Stimulated activated naive CD4-positive, alpha-beta T cell treated with Interleukin-2 at 50 U/mL for 16 hours (primary cell): Measurements from ENCODE around the gene EXT2.

Experiments
- DNase-seq: peaks from one replicate; lab custom pipeline; 2025; lab: John Stamatoyannopoulos, UW

Gene EXT2

DNA sequence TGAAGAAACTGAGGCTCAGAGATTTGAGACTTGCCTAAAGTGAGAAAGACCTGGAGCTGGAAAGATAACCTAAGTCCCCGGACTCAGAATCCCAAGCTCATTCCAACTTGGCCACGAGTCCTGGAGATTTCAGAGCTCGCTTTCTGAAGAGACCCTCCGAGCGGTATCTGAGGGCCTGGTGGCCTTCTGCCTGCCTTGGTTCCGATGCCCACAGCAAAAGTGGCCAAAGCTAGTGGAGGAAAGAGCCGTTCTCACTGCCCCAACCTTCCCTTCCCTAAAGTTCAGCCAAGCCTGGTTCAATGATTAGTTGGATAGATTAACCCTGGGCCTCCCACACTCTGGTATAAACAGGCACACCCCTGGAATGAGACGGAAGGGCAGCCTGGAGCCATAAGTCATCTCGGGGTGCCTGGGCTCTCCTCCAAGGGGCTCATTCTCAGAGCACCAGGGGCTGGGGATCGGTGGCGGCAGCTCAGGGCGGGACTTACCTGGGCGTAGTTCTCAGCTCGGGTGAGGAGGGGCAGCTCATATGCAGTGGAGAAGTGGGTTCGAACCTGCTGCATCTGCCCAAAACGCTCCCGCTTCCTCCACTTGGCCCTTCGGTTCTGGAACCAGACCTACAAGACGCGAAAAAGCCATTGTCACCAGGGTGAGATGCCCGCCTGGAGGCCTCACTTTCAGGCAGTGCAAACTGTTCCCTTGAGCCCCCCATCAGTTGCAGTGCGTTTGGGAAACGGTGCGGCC, 171.7 kb downstream of the EXT2 start:
- no peak for DNase-seq

GRCh38 chr11:44267750-44268613, 172.5 kb downstream of the EXT2 start:
- DNase-seq, result no peak

DNA sequence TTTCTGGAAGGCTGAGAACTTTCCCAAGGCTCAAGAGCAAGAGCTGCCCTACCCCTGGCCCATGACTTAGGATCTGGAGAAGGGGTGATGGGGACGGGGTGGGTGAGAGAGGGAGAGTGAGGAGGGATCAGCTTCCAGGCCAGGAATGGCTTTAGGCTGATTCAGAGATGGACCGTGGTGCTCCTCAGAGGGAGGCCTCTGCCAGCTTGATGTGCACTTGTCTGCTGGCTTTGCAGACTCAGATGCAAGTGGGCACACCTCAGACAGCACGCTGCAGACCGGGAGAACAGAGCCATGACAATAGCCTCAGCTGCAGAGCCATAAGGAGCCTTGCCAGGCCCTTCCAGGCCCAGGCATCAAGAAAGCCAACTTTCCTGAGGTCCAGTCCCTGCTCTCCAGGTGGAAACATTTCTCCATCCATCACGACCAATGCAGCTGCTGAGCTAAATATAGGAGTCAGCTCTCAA, 173.2 kb downstream of the EXT2 start:
- no peak for DNase-seq

- no peak for DNase-seq
These were observed 174.2 kb downstream of the EXT2 start for GRCh38 chr11:44269369-44270351.

- no peak for DNase-seq
These were observed 175.2 kb downstream of the EXT2 start for GRCh38 chr11:44270403-44271273.

DNA sequence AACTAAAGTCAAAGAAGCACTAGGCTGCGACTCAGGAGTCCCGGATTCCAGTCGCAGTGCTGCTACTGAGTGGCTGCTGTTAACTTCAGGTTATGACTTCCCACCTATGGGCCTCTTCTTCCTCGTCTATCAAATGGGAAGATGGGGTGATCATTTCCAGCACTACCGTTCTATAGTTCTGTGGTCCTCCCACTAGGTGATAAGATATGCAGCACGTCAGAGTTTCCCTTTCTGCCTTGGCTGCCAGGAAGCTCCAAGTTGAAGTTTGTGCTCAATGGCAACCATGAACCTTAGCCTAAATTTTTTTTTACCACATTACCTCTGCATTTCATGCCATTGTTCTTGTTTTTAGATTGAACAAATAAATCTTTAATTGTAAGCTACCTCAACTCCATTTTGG, 175.8 kb downstream of the EXT2 start:
- DNase-seq, result no peak

DNA sequence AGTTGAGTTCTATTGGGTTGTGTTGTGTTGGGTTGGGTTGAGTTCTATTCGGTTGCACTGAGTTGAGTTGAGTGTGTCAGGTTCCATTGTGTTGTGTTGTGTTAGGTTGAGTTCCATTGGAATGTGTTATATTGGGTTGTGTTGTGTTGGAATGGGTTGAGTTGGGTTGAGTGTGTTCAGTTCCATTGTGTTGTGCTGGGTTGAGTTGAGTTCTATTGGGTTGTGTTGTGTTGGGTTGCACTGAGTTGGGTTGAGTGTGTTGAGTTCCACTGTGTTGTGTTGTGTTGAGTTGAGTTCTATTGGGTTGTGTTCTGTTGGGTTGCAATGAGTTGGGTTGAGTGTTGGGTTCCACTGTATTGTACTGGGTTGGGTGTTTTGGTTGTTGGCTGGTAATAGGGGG, 178.9 kb downstream of the EXT2 start:
- DNase-seq, result no peak

DNA sequence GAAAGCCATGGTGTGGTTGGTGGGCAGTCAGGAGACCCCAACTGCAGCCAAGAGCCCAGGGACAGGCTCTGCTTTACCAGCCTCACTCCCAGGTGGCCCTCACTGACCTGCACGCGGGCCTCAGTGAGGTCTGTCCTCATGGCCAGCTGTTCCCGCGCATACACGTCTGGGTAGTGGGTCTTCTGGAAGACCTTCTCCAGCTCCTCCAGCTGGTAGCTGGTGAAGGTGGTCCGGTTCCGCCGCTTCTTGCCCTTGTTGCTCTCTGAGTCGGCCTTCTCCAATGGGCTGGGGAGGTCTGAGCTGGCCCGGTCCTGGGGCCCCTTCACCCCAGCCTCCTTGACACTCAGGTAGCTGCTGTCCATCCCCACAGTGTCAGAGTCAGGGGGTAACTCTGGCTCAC, 179.8 kb downstream of the EXT2 start:
- no peak for DNase-seq

- no peak for DNase-seq
These were observed 180.6 kb downstream of the EXT2 start for GRCh38 chr11:44275961-44276550.

GRCh38 chr11:44277196-44278090, 182.0 kb downstream of the EXT2 start:
- no peak for DNase-seq

DNA sequence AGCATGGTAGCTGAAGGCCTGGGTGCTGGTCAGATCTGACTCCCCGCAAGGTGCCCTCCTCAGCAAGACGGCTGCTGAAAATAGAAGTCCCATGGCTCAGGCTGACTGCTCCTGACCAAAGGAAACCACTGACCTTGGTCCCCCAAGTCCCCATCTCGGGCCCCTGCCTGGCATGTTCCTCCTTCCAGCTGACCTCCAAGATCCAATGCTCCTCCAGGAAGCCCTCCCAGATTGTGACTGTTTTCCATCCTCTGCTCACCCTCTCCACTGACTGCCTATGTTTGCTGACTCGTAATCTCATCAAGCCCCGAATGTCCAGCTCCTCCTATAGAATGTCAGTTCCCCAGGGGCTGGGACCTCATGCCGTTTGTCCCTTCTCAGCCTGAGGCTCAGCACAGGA, 184.0 kb downstream of the EXT2 start:
- DNase-seq, result no peak

DNA sequence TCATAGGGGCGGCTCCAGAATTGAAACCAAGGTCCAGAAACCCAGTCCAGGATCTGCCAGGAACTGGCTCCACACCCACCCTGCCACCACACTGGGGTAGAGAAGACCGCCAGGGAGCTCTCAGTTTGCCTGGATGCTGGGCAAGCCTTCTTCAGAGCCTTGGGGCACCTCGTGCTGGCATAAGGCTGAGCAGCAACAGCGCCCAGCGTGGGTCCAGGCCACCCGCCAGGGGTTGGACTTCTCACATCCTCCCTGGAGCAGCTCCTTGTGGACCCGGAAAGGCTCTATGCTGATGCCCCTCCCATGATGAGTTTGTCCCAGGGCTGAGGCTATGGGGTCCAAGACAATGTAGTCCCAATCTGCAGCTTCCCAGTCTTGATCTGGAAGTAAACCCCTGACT, 184.8 kb downstream of the EXT2 start:
- no peak for DNase-seq

- no peak for DNase-seq
These were observed 185.7 kb downstream of the EXT2 start for GRCh38 chr11:44281151-44281550.

DNA sequence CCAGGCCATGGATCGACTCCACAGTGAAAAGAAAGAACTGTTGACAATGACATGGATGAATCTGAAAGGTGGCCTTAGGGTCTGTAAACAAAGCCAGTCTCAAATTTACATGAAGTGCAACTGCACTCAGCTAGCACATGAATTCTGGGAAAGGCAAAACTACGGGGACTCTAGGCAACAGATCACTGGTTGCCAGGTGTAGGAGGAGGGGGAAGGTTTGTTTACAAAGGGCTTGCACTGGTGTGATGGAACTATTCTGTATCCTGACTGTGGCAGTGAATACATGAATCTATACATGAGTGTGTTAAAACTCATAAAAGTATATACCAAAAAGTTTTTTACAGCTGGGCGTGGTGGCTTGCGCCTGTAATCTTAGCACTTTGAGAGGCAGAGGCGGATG, 187.1 kb downstream of the EXT2 start:
- DNase-seq, result no peak

DNA sequence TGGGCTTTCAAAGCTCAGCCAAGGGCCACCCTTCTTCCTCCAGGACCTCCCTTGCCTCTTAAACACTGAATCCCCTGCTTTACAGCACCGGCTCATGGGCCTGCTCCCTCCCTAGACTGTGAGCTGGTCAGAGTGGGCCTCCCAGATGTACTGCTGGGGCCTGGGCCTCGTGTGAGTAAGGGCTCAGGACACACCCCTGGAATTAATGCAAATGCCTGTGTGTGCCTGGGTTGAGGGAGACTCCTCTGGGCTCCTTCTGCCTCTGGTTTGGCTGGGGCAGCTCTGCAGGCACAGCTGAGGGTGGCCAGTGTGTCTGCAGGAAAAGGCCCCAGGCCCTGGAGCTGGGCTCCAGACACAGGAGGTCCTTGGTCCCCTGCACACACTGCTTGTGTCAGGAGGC, 190.3 kb downstream of the EXT2 start:
- DNase-seq, result no peak

- DNase-seq, result peak; percentile 34
These were observed 190.9 kb downstream of the EXT2 start for GRCh38 chr11:44286268-44286880.

DNA sequence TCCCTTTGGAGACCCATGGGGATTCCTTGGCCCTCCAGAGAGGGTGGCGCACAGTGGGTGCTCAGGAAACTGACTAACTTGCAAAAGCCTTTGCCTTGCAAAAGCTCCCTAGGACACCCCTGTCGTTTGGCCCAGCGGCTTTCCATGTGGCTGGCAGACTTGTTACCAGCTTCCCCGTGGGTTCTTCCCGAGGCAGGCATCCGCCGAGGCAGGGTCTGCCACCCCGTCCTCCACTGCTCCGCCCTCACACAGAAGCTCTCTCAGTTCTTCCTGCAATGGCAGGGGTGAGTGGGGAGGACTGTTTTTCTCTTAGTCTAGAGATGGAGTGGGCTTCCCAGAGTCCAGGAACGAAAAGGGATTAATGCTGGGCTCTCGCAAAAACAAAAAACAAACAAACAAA, 191.4 kb downstream of the EXT2 start:
- DNase-seq, result no peak

- DNase-seq, result no peak
These were observed 192.7 kb downstream of the EXT2 start for GRCh38 chr11:44288133-44288526.

GRCh38 chr11:44290208-44290607, 194.7 kb downstream of the EXT2 start:
- DNase-seq, result no peak
